KMS-11 (cell line): ENCODE data around the gene TRAM2.

Source experiments
- H2AFZ ChIP-seq: fragments of 200-600 bp; sonication (generic); 2 replicates; pipeline ENCODE4 v1.6.1; 2016; ENCODE audit warnings: antibody characterized with exemption, mixed run types, low read depth
- H3K27ac ChIP-seq: fragments of 200-600 bp; sonication (generic); 2 replicates; pipeline ENCODE4 v1.6.1; 2016; ENCODE audit warnings: mild to moderate bottlenecking, mixed run types
- H3K27me3 ChIP-seq: fragments of 200-600 bp; sonication (generic); 2 replicates; pipeline ENCODE4 v1.6.1; 2017; ENCODE audit warnings: mild to moderate bottlenecking, low read depth, mixed run types, moderate library complexity; ENCODE audit not compliant: insufficient read depth
- H3K36me3 ChIP-seq: fragments of 200-600 bp; sonication (generic); 2 replicates; pipeline ENCODE4 v1.6.1; 2017; ENCODE audit warnings: mild to moderate bottlenecking, mixed run types; ENCODE audit not compliant: insufficient read depth
- H3K4me1 ChIP-seq: fragments of 200-600 bp; sonication (generic); 2 replicates; pipeline ENCODE4 v1.6.1; 2016; ENCODE audit warnings: mild to moderate bottlenecking, low read depth, mixed run types; ENCODE audit not compliant: poor library complexity, severe bottlenecking
- H3K4me2 ChIP-seq: fragments of 200-600 bp; sonication (generic); 2 replicates; pipeline ENCODE4 v1.7.0; 2016; ENCODE audit warnings: mild to moderate bottlenecking, mixed run types
- H3K4me3 ChIP-seq: fragments of 200-600 bp; sonication (generic); IDR thresholded peaks from 2 replicates; pipeline ENCODE4 v1.6.1; 2017; ENCODE audit warnings: low read depth, low read length, mixed read lengths; ENCODE audit not compliant: insufficient read depth
- H3K79me2 ChIP-seq: fragments of 200-600 bp; sonication (generic); 2 replicates; pipeline ENCODE4 v1.6.1; 2016; ENCODE audit warnings: low read depth, mixed run types; ENCODE audit not compliant: insufficient read depth
- H3K9ac ChIP-seq: fragments of 200-600 bp; sonication (generic); 2 replicates; pipeline ENCODE4 v1.6.1; 2016; ENCODE audit warnings: mild to moderate bottlenecking, mixed run types
- H4K20me1 ChIP-seq: fragments of 200-600 bp; sonication (generic); 2 replicates; pipeline ENCODE4 v1.6.1; 2016; ENCODE audit warnings: mild to moderate bottlenecking, mixed run types; ENCODE audit not compliant: insufficient read depth
- TF ChIP-seq, protein P1 (sequence below): fragments of 200-600 bp; sonication (generic); conservative IDR thresholded peaks from 2 replicates; pipeline ENCODE4 v1.6.1; 2017; ENCODE audit warnings: low read depth, mild to moderate bottlenecking, antibody characterized with exemption, low read length, moderate library complexity, mixed read lengths

Gene TRAM2

DNA sequence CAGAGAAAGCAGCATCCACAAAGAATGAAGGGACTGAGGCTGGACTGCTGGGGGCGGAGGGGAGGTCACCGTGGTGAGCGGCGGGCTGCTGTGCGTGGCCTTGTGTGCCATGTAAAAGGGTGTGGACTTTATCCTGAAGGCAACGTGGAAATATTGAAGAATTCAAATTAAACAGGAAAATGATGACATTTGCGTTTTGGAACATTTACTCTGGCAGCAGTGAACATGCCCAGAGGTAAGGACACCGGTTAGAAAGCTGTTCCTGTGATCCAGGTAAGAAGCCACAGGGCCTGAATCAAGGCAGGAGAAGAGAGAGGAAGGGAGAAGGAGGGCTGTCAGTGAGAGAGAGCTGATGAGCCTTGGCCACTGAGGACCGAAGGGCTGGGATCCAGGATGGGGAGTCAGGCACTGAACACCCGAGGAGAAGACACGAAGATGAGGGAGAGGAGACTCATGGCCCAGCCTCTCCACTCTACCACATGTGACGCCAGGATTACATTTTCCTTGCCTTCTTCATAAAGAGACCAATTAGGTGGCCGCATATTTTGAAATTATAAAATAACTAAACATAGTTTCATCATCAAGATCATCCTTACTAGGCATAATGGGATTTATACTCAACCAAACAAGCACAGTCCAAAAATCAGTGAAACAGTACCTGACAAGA lies 58.4 kb downstream of the TRAM2 start:
- TF ChIP-seq, protein P1, sequence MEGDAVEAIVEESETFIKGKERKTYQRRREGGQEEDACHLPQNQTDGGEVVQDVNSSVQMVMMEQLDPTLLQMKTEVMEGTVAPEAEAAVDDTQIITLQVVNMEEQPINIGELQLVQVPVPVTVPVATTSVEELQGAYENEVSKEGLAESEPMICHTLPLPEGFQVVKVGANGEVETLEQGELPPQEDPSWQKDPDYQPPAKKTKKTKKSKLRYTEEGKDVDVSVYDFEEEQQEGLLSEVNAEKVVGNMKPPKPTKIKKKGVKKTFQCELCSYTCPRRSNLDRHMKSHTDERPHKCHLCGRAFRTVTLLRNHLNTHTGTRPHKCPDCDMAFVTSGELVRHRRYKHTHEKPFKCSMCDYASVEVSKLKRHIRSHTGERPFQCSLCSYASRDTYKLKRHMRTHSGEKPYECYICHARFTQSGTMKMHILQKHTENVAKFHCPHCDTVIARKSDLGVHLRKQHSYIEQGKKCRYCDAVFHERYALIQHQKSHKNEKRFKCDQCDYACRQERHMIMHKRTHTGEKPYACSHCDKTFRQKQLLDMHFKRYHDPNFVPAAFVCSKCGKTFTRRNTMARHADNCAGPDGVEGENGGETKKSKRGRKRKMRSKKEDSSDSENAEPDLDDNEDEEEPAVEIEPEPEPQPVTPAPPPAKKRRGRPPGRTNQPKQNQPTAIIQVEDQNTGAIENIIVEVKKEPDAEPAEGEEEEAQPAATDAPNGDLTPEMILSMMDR: no peak
- H3K27ac ChIP-seq: peak overlapping the region; percentile 76
- H3K4me2 ChIP-seq: peak overlapping the region; percentile 87
- H4K20me1 ChIP-seq: no peaks in the 10 kb centered on the region
- H3K9ac ChIP-seq: peak overlapping the region; percentile 23; the same call in 1 of the 2 replicates
- peaks cover 89% of the 10 kb centered on the region for H3K4me1 ChIP-seq
- H2AFZ ChIP-seq: no peak overlapping the region
- H3K36me3 ChIP-seq: peaks cover 17% of the 10 kb centered on the region
- peaks cover 82% of the 10 kb centered on the region for H3K79me2 ChIP-seq
- no peaks in the 10 kb centered on the region for H3K27me3 ChIP-seq
- H3K4me3 ChIP-seq: no peak overlapping the region

GRCh38 chr6:52517502-52518278 lies 59.2 kb downstream of the TRAM2 start:
- no peak overlapping the region for H3K4me3 ChIP-seq
- TF ChIP-seq, protein P1: no peak
- H3K27me3 ChIP-seq: no peaks in the 10 kb centered on the region
- peak overlapping the region; percentile 76 for H3K27ac ChIP-seq
- peak overlapping the region; percentile 87 for H3K4me2 ChIP-seq
- H3K79me2 ChIP-seq: peaks cover 74% of the 10 kb centered on the region
- no peaks in the 10 kb centered on the region for H4K20me1 ChIP-seq
- H3K4me1 ChIP-seq: peaks cover 89% of the 10 kb centered on the region
- H2AFZ ChIP-seq: no peak overlapping the region
- peak overlapping the region; percentile 23; the same call in 1 of the 2 replicates for H3K9ac ChIP-seq
- peaks cover 20% of the 10 kb centered on the region for H3K36me3 ChIP-seq

GRCh38 chr6:52516943-52517342 lies 59.9 kb downstream of the TRAM2 start:
- H3K4me3 ChIP-seq: no peak overlapping the region
- H3K4me1 ChIP-seq: peaks cover 89% of the 10 kb centered on the region
- no peak overlapping the region for H2AFZ ChIP-seq
- TF ChIP-seq, protein P1: no peak
- peaks cover 68% of the 10 kb centered on the region for H3K79me2 ChIP-seq
- 0 out of 2 replicates have a peak overlapping the region, but pooled peaks have one; percentile 23 for H3K9ac ChIP-seq
- H3K27ac ChIP-seq: peak overlapping the region; percentile 76; the same call in 1 of the 2 replicates
- H4K20me1 ChIP-seq: no peaks in the 10 kb centered on the region
- peaks cover 22% of the 10 kb centered on the region for H3K36me3 ChIP-seq
- H3K4me2 ChIP-seq: peak overlapping the region; percentile 87
- no peaks in the 10 kb centered on the region for H3K27me3 ChIP-seq

GRCh38 chr6:52516269-52516668 lies 60.6 kb downstream of the TRAM2 start:
- Histone ChIP-seq H3K4me2 (peak overlapping the region; percentile 87; the same call in 1 of the 2 replicates), H2AFZ (no peak overlapping the region), H3K27ac (no peak overlapping the region; the same call in 1 of the 2 replicates), H3K36me3 (peaks cover 22% of the 10 kb centered on the region), H3K27me3 (no peaks in the 10 kb centered on the region), H3K9ac (no peak overlapping the region), H3K79me2 (peaks cover 70% of the 10 kb centered on the region), H3K4me1 (peaks cover 92% of the 10 kb centered on the region), H3K4me3 (no peak overlapping the region), H4K20me1 (no peaks in the 10 kb centered on the region)
- TF ChIP-seq, protein P1: no peak
